Hematopoietic multipotent progenitor cell (in vitro differentiated cells): ENCODE results near the gene ZSWIM6. TPM values are rescaled to one million over a fixed set of nuclear protein-coding genes. Genes with fewer than 3 reads are reported as not detected.

Experiments
- DNase-seq, 3 donors: peaks; one replicate each; pipeline ENCODE4 v3.0.0-alpha.2; 2011 to 2015; ENCODE audit warnings: low read depth in 2 of 3, low spot score in 2 of 3
- total RNA-seq: library from RNA; depleted of rRNA; stranded (reverse); fragments of >200 nt; gene quantifications from one replicate; pipeline ENCODE4 v1.2.3, GENCODE V29; 2012

The ZSWIM6 gene
- total RNA-seq, 1 donor, result 7.3 TPM

- DNase-seq, result no peak
These were observed 193.6 kb downstream of the ZSWIM6 start for GRCh38 chr5:61525512-61526206.

GRCh38 chr5:61526207-61526519, 194.1 kb downstream of the ZSWIM6 start:
- no peak for DNase-seq

- DNase-seq, result no peak
These were observed 200.9 kb downstream of the ZSWIM6 start for GRCh38 chr5:61532983-61533382.

- peak in 2 of 3 donors; percentile 19 to 70 for DNase-seq
These were observed 202.6 kb downstream of the ZSWIM6 start for GRCh38 chr5:61534481-61535267.

GRCh38 chr5:61535828-61536227, 203.8 kb downstream of the ZSWIM6 start:
- DNase-seq, result no peak

- DNase-seq, result no peak
These were observed 204.9 kb downstream of the ZSWIM6 start for GRCh38 chr5:61536922-61537321.

- DNase-seq, result no peak
These were observed 206.9 kb downstream of the ZSWIM6 start for GRCh38 chr5:61538722-61539501.

GRCh38 chr5:61549530-61549929, 217.5 kb downstream of the ZSWIM6 start:
- no peak for DNase-seq

GRCh38 chr5:61551637-61552313, 219.7 kb downstream of the ZSWIM6 start:
- no peak for DNase-seq

GRCh38 chr5:61559146-61559545, 227.1 kb downstream of the ZSWIM6 start:
- DNase-seq, result no peak

GRCh38 chr5:61559722-61560121, 227.7 kb downstream of the ZSWIM6 start:
- no peak for DNase-seq

- DNase-seq, result no peak
These were observed 231.3 kb downstream of the ZSWIM6 start for GRCh38 chr5:61563401-61563800.

- DNase-seq, result no peak
These were observed 235.3 kb downstream of the ZSWIM6 start for GRCh38 chr5:61567337-61567736.

- DNase-seq, result no peak
These were observed 237.3 kb downstream of the ZSWIM6 start for GRCh38 chr5:61569353-61569752.

- no peak for DNase-seq
These were observed 238.7 kb downstream of the ZSWIM6 start for GRCh38 chr5:61570767-61571166.

GRCh38 chr5:61572959-61573358, 240.9 kb downstream of the ZSWIM6 start:
- no peak for DNase-seq

GRCh38 chr5:61575103-61575502, 243.0 kb downstream of the ZSWIM6 start:
- DNase-seq, result no peak

GRCh38 chr5:61575581-61575980, 243.5 kb downstream of the ZSWIM6 start:
- no peak for DNase-seq

- no peak for DNase-seq
These were observed 244.5 kb downstream of the ZSWIM6 start for GRCh38 chr5:61576556-61576955.

GRCh38 chr5:61578858-61579503, 246.9 kb downstream of the ZSWIM6 start:
- DNase-seq, result no peak
